NK-92 treated with Interleukin-12 subunit alpha and Interleukin-12 subunit beta, amount 100 ng/mL, for 24 hours (cell line): ENCODE results near the gene PHF13.
"Not testable (repeated sequence)": the region's sequence is repeated elsewhere in the genome, so short reads cannot be mapped to it uniquely, and the experiment has no call there.

ENCODE experiments used
- DNase-seq: peaks from one replicate; lab custom pipeline; 2025; lab: John Stamatoyannopoulos, UW

The PHF13 gene

DNA sequence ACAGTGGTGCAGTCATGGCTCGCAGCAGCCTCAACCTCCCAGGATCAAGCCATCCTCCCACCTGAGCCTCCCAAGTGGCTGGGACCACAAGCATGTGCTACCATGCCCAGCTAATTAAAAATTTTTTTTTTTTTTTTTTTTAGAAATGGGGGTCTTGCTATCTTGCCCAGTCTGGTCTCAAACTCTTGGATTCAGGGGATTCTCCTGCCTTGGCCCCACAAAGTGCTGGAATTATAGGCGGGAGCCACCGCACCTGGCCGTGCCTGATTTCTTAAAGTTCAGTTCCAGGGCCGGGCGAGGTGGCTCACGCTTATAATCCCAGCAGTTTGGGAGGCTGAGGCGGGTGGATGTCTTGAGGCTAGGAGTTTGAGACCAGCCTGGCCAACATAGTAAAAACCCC lies 17.5 kb downstream of the PHF13 start:
- no peak for DNase-seq

DNA sequence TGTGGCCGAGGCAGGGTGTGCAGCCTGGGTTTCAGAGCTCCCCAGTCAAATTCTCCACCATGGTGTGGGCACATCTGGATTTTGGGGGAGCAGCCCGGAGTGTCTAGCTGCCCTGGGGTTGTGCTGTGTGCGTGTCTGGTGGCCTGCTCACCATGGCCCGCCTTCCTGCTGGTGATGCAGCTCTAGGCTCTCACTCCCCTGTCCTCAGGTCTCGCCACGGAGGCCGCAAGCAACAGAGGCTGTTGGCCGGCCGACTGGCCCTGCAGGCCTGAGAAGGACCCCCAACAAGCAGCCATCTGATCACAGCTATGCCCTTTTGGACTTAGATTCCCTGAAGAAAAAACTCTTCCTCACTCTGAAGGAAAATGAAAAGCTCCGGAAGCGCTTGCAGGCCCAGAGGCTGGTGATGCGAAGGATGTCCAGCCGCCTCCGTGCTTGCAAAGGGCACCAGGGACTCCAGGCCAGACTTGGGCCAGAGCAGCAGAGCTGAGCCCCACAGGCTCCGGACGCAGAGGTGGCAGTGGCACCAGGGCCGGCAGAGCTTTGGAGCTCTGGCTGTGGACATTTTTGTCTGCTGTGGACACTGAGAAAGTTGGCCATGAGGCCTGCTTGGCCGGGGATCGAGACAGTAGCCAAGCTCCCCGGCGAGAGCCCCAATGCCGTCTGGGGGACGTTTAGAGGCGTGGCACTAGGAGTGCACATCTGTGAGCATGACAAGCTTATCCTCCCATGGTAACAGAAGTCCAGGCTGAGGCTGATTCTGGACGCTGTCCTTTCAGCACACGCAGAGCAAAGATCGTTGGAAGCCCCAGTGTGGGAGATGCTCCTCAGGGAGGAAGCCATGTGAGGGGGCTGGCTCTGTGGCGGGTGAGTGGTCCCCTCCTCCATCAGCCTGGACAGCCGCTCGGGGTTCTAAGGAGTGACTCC lies 19.3 kb downstream of the PHF13 start:
- DNase-seq: no peak

DNA sequence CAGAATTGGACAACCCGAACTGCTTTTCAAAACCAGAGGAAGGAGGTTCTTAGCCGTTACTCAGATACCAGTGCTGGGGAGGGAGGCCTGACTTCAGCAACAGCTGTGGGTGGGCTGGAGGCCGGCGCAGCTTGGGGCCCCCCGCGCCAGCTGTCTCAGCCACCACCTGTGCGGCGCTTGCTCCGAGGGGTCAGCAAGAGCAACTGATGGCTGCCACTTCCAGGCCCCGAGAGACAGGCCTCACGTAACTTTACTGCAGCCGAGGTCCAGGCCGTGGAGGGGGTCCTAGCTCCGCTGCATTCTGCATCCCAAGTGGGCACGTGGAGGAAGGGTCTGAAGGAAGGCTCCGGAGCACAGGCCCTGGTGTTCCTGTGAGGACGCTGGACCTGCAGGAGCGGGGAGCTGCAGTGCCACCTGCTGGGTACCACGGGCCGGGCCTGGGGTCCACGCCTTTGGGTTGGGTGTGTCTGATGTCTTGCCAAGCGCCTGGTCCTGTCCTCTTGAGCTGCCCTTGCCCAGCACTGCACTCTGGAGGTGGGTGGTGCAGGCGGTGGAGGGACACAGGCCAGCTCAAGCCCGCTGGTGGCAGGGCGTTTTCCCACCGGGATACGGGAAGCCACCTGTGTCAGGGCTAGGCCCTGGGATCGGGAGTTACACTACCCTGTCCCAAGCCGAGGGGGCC lies 21.0 kb downstream of the PHF13 start:
- DNase-seq: no peak

DNA sequence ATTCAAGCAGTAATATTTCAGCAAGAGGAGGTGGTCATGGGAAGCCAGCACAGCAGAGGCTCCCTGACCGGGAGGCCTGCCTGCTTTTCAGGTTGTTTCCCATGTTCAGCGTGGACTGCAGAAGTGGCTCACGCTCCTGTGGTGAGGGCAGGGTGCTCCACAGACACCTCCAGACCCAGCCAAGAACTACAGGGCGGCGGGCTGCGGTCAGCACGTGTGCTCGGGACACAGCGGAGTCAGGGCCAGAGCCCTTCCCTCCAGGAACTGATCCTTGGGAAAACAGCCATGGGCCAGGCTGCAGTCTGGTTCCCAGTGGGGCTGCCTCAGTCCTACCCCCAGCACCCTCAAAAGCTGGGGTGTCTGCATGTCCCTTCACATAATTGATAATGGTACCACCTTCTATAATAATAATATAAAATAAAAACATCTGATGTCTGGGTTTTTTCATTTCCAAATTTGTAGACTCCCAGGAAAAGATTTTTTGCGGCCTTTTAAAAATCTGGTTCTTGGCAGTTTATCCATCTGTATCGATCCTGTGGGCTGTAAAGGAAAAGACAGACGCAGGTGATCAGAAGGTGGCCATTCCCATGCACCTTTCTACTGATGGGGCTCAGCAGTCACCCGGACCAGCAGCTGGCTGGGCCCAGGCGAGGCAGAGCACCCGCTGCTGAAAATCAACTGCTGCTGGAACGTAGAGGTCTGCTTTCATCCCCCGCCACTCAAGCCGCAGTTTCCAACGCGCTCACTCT lies 21.8 kb downstream of the PHF13 start:
- no peak for DNase-seq

- no peak for DNase-seq
Observed at GRCh38 chr1:6635910-6636760, 22.6 kb downstream of the PHF13 start.

DNA sequence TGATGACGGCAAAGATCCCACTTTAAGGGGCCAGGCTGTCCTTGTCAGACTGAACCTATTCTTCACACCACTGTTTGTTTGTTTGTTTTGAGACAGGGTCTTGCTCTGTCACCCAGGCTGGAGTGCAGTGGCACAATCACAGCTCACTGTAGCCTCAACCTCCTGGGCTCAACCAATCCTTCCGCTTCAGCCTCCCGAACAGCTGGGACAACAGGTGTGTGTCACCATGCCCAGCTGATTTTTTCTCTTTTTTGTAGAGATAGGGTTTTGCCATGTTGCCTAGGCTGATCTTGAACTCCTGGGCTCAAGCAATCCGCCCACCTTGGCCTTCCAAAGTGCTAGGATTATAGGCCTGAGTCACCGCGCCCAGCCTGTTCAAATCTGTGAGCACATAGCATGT lies 23.2 kb downstream of the PHF13 start:
- not testable (repeated sequence) for DNase-seq

GRCh38 chr1:6637770-6638169 lies 24.2 kb downstream of the PHF13 start:
- no peak for DNase-seq

GRCh38 chr1:6638226-6638625 lies 24.7 kb downstream of the PHF13 start:
- DNase-seq: no peak

DNA sequence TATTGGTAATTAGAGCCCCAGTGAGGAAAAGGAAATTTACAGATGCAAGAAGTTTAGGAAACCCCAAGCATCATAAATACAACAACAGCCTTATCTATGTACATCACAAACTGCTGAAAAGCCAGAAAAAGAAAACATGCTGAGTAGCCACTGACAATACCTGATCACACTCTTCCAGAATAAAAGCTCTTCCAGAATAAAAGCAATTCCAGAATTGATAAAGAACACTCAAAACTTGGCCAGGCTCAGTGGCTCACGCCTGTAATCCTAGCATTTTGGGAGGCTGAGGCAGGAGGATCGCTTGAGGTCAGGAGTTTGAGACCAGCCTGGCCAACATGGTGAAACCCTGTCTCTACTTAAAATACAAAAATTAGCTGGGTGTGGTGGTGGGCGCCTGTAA lies 27.3 kb downstream of the PHF13 start:
- DNase-seq: not testable (repeated sequence)

DNA sequence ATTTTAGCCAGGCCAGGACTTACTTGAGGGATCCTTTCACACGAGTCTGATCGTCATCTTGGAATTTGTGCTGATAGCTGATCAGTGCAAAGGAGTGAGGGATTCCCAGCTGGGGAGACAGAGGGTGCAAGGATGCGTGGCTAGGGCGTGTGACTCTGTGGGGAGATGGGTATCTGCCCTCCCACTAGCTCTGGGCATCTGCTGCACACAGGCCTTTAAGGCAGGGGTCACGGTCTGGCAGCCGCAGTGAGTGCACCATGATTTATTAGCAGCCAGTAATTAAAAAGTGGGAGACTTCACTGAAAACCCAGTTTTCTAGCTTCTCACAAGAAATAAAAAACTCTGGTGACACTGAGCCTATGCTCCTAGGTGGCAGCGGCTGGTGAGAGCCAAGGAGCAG lies 31.5 kb downstream of the PHF13 start:
- no peak for DNase-seq

DNA sequence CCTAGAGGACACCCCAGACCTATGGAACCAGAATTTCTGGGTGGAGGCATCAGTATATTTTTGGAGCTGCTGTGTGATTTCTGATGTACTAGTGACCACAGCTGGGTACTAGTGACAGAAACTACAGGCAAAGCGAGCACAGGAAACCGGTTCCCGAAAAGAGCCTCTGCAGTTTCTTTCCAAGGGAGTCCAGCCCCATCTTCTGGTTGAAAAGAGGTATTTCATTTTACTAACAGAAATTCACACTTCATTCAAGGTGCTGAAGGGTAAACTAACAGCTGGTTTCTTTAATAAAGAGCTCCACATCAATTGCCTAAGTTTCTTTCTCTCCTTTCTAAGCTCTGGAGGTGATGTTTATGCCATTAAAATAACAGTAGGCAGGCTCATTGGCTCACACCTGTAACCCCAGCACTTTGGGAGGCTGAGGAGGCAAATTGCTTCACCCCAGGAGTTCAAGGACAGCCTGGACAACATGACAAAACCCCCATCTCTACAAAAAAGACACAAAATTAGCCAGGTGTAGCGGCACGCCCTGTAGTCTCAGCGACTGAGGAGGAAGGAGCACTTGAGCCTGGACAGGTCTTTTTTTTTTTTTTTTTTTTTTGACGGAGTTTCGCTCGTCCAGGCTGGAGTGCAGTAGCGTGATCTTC lies 33.1 kb downstream of the PHF13 start:
- DNase-seq: no peak

GRCh38 chr1:6648556-6648955 lies 35.0 kb downstream of the PHF13 start:
- DNase-seq: no peak

DNA sequence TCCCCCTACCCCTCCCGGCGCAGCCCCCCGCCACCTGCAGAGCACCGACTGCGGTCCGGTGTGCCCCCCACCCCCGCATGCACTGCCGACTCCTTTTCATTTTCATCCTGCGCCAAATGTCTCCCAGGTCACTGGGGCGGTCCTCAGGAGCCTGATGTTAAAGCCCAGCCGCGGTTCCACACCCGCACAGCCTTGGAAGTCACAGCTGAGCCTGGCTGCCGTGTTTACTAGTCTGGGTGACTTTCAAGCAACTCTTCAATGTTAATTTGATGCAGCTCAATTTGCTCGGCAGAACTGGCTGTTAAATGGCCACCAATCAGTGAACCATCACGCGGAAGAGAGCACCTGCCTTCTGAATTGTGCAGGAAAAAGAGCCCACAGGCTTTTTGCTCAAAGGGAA lies 38.4 kb downstream of the PHF13 start:
- DNase-seq: no peak

DNA sequence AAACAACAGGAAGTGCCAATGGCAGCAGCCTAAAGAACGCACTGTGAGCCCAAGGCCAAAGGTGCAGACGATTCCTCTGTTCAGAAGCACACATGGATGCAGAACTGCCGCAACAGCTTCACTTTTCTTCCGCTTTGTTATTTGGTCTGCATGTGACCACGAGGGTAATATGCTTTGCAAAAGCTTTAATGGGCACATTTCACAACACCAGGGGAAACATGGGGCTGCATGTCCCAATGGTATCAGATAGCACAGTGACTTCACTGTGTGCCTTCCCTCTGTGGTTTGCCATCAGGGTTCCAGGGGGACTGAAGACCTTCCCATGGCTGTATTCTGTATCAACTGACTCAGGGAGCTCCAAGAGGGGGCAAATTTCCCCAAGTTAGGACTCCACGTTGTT lies 39.5 kb downstream of the PHF13 start:
- DNase-seq: no peak

- DNase-seq: no peak
Observed at GRCh38 chr1:6653436-6654290, 40.1 kb downstream of the PHF13 start.

GRCh38 chr1:6657138-6657537 lies 43.6 kb downstream of the PHF13 start:
- no peak for DNase-seq

GRCh38 chr1:6658359-6659060 lies 45.0 kb downstream of the PHF13 start:
- no peak for DNase-seq

GRCh38 chr1:6660415-6661049 lies 47.0 kb downstream of the PHF13 start:
- DNase-seq: no peak

DNA sequence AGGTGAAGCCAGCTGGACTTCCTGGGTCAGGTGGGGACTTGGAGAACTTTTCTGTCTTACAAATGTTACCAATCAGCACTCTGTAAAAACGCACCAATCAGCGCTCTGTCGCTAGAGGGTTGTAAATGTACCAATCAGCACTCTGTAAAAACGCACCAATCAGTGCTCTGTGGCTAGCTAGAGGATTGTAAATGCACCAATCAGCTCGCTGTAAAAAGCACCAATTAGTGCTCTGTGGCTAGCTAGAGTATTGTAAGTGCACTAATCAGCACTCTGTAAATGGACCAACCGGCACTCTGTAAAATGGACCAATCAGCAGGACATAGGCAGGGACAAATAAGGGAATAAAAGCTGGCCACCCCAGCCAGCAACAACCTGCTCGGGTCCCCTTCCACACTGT lies 48.9 kb downstream of the PHF13 start:
- DNase-seq: not testable (repeated sequence)
